Endothelial cell of umbilical vein (primary cell): ENCODE results near the gene PLA2G2E. TPM values are rescaled to one million over a fixed set of nuclear protein-coding genes. Genes with fewer than 3 reads are reported as not detected.

ENCODE experiments used
- BruUV-seq: library from RNA; stranded (reverse); fragments of 400-500 nt; replicated peaks from 2 replicates; lab custom pipeline; 2021; lab: Mats Ljungman, UMichigan
- CTCF ChIA-PET: fragments of 300-600, 350-600 bp; sonication (Branson Sonifier 250); formaldehyde crosslinking; loops from one replicate; lab custom pipeline; 2021; ENCODE audit warnings: antibody characterized with exemption, inconsistent platforms; lab: Charles Lee
- POLR2A ChIA-PET: fragments of 300-600, 350-600 bp; sonication (Branson Sonifier 250); formaldehyde crosslinking; loops from one replicate; lab custom pipeline; 2021; ENCODE audit warnings: antibody characterized with exemption, inconsistent platforms; lab: Charles Lee
- DNase-seq: peaks from one replicate; pipeline ENCODE4 v3.0.0-alpha.2; 2011; ENCODE audit warnings: low read depth, low spot score
- FAIRE-seq: peaks from 2 replicates; lab custom pipeline; 2011; peaks lifted over from hg19 to GRCh38; lab: Jason Lieb, UNC
- H2AFZ ChIP-seq: 2 replicates; pipeline ENCODE4 v1.6.0; 2012; ENCODE audit warnings: low read depth, low read length, control low read depth, inconsistent platforms
- H3K27ac ChIP-seq: 2 replicates; pipeline ENCODE4 v1.5.1; 2011; ENCODE audit warnings: low read depth, mild to moderate bottlenecking, control low read depth, low read length, moderate library complexity; ENCODE audit not compliant: insufficient read depth
- H3K27me3 ChIP-seq, 2 experiments: 2 replicates each; pipeline versions ENCODE4 v1.6.0 to v1.6.1; 2011; ENCODE audit warnings: low read length in 2 of 2, mixed read lengths in 1 of 2; ENCODE audit not compliant: control insufficient read depth in 2 of 2, insufficient read depth in 2 of 2
- H3K36me3 ChIP-seq, 2 experiments: 2 replicates in 1 of 2; 3 replicates in 1 of 2; pipeline ENCODE4 v1.5.1; 2011; ENCODE audit warnings: low read length in 2 of 2, mild to moderate bottlenecking in 1 of 2, moderate library complexity in 1 of 2; ENCODE audit not compliant: control insufficient read depth in 2 of 2, insufficient read depth in 2 of 2; ENCODE audit errors: extremely low read depth in 1 of 2
- H3K4me1 ChIP-seq: 3 replicates; pipeline ENCODE4 v1.5.1; 2011; ENCODE audit warnings: mild to moderate bottlenecking, low read length; ENCODE audit not compliant: control insufficient read depth, insufficient read depth; ENCODE audit errors: extremely low read depth
- H3K4me2 ChIP-seq: 2 replicates; pipeline ENCODE4 v1.6.1; 2011; ENCODE audit warnings: low read length, control low read depth, mixed read lengths; ENCODE audit not compliant: insufficient read depth
- H3K4me3 ChIP-seq, 3 experiments: fragments of 200-600 bp in 1 of 3; sonication (generic), shearing (Covaris generic) in 1 of 3; replicated peaks in 1 of 3; 2 replicates each; pipeline ENCODE4 v1.5.1; 2011 to 2016; ENCODE audit warnings: control low read depth in 3 of 3, low read length in 3 of 3, mild to moderate bottlenecking in 2 of 3, inconsistent platforms in 1 of 3, low read depth in 1 of 3, moderate library complexity in 1 of 3; ENCODE audit not compliant: insufficient read depth in 1 of 3
- H3K79me2 ChIP-seq: 2 replicates; pipeline ENCODE4 v1.6.0; 2012; ENCODE audit warnings: low read length, inconsistent platforms; ENCODE audit not compliant: control insufficient read depth, insufficient read depth
- H3K9ac ChIP-seq: replicated peaks from 2 replicates; pipeline ENCODE3; 2011; ENCODE audit warnings: low read length, control low read depth; ENCODE audit not compliant: insufficient read depth; ENCODE audit errors: extremely low read depth
- H3K9me1 ChIP-seq: replicated peaks from 3 replicates; pipeline ENCODE4 v1.6.0; 2011; ENCODE audit warnings: mild to moderate bottlenecking, low read length; ENCODE audit not compliant: control insufficient read depth, insufficient read depth; ENCODE audit errors: extremely low read depth
- H3K9me3 ChIP-seq: replicated peaks from 2 replicates; pipeline ENCODE4 v1.5.1; 2012; ENCODE audit warnings: low read length, inconsistent platforms; ENCODE audit not compliant: control insufficient read depth, insufficient read depth
- H4K20me1 ChIP-seq: replicated peaks from 2 replicates; pipeline ENCODE3; 2011; ENCODE audit warnings: mild to moderate bottlenecking, low read length; ENCODE audit not compliant: control insufficient read depth, insufficient read depth; ENCODE audit errors: extremely low read depth
- CTCF ChIP-seq, 2 donors: IDR thresholded peaks; 1 replicate in 1 of 2; 2 replicates in 1 of 2; pipeline ENCODE4 v1.5.1; 2011; ENCODE audit warnings: low read length in 2 of 2, mild to moderate bottlenecking in 2 of 2, moderate library complexity in 2 of 2, control low read depth in 1 of 2, inconsistent platforms in 1 of 2, low read depth in 1 of 2; ENCODE audit not compliant: insufficient read depth in 1 of 2; ENCODE audit errors: extremely low read depth in 1 of 2
- EZH2 ChIP-seq: IDR thresholded peaks from 2 replicates; pipeline ENCODE4 v1.6.1; 2012; ENCODE audit warnings: borderline replicate concordance, low read depth, mild to moderate bottlenecking, moderate library complexity, low read length, inconsistent platforms; ENCODE audit not compliant: severe bottlenecking
- FOS ChIP-seq: IDR thresholded peaks from 2 replicates; pipeline ENCODE4 v1.6.1; 2011; ENCODE audit warnings: mild to moderate bottlenecking, low read length, moderate library complexity, borderline replicate concordance; ENCODE audit not compliant: insufficient read depth
- GATA2 ChIP-seq: IDR thresholded peaks from 2 replicates; pipeline ENCODE4 v1.7.0; 2011; ENCODE audit warnings: low read depth, mild to moderate bottlenecking, moderate library complexity, mixed read lengths, low read length; ENCODE audit not compliant: insufficient read length, insufficient read depth
- JUN ChIP-seq: IDR thresholded peaks from 2 replicates; pipeline ENCODE4 v1.6.1; 2011; ENCODE audit warnings: borderline replicate concordance, low read depth; ENCODE audit not compliant: insufficient read length, insufficient read depth
- MAX ChIP-seq: IDR thresholded peaks from 2 replicates; pipeline ENCODE4 v1.6.1; 2011; ENCODE audit not compliant: insufficient read depth, insufficient read length
- MYC ChIP-seq: IDR thresholded peaks from one replicate; pipeline ENCODE4 v1.6.1; 2011; ENCODE audit warnings: mild to moderate bottlenecking, low read depth, low read length
- POLR2A ChIP-seq: IDR thresholded peaks from 2 replicates; pipeline ENCODE4 v1.6.1; 2012; ENCODE audit warnings: low read depth, mild to moderate bottlenecking, control low read depth, low read length
- POLR2AphosphoS5 ChIP-seq: IDR thresholded peaks from 2 replicates; pipeline ENCODE4 v1.6.1; 2012; ENCODE audit warnings: low read depth, mild to moderate bottlenecking, control low read depth, low read length, moderate library complexity; ENCODE audit not compliant: insufficient read depth
- dilution Hi-C: fragments of 300-500 bp; cut with MboI; formaldehyde crosslinking; loops from one replicate; pipeline ENCODE4 v1.15.0; 2019; ENCODE audit warnings: low sequenced_read_pairs; ENCODE audit not compliant: extremely low pct_ligation_motif_present
- intact Hi-C: fragments of 100-400 bp; cut with micrococcal nuclease; formaldehyde crosslinking; loops from one replicate; pipeline ENCODE4 v1.10.0; 2022
- polyA plus RNA-seq, 4 experiments: library from polyadenylated mRNA; depleted of rRNA in 3 of 4; stranded (reverse) in 3 of 4; unstranded in 1 of 4; fragments of >200 nt; gene quantifications; 2 replicates each; pipeline versions ENCODE4 v1.2.1 to v1.2.3, GENCODE V29; 2011 to 2012; ENCODE audit warnings: missing spikeins in 1 of 4
- total RNA-seq: library from RNA; stranded (reverse); gene quantifications from 2 replicates; pipeline ENCODE4 v1.2.3, GENCODE V29; 2021

The PLA2G2E gene
- total and polyA plus RNA-seq, 2 donors (not counting 3 experiments of a cell fraction or from before 2014, with no cell fraction given), result not detected

GRCh38 chr1:19909971-19910370 lies 13.4 kb downstream of the PLA2G2E start:
- Histone ChIP-seq H3K27me3 (no peaks in the 10 kb centered on the region), H3K4me3 (no peak overlapping the region), H3K4me2 (no peak overlapping the region), H3K9me1 (no peaks in the 10 kb centered on the region), H2AFZ (no peak overlapping the region), H3K27ac (no peak overlapping the region), H4K20me1 (no peaks in the 10 kb centered on the region), H3K9me3 (no peaks in the 10 kb centered on the region), H3K36me3 (peaks cover 10 to 19% of the 10 kb centered on the region in 2 experiments), H3K9ac (no peak overlapping the region), H3K79me2 (no peaks in the 10 kb centered on the region), H3K4me1 (no peaks in the 10 kb centered on the region)
- no TSS peak for BruUV-seq
- DNase-seq (no peak), FAIRE-seq (no peak)
- POLR2A ChIA-PET, result no interaction called here
- TF ChIP-seq EZH2 (no peak), JUN (no peak), POLR2AphosphoS5 (no peak), CTCF (IDR thresholded peaks at IDR 0.05; ENCODE audit: extremely low read depth in 1 of 2, insufficient read depth in 1 of 2, low read depth in 1 of 2, low read length in 2 of 2) (no peak), GATA2 (no peak), POLR2A (no peak), FOS (no peak), MAX (no peak), MYC (no peak)
- dilution Hi-C loops (no loop called here), intact Hi-C loops (loop anchor here (2.0 to 10.0 kb wide), 2 partner anchors 27 to 465 kb away; partner anchors contain the start of gene OTUD3)
- CTCF ChIA-PET, result interaction anchor here (0.6 to 2.6 kb wide), 6 partner anchors 8 to 255 kb away, joined by 3 to 7 read pairs (median 3); partner anchors contain the start of gene OTUD3
